ENCODE results near the gene UBA5. TPM values are rescaled to one million over a fixed set of nuclear protein-coding genes. Genes with fewer than 3 reads are reported as not detected.

UBA5 gene
- total RNA-seq, 1 donor from 2014 or later: 36.2 TPM

DNA sequence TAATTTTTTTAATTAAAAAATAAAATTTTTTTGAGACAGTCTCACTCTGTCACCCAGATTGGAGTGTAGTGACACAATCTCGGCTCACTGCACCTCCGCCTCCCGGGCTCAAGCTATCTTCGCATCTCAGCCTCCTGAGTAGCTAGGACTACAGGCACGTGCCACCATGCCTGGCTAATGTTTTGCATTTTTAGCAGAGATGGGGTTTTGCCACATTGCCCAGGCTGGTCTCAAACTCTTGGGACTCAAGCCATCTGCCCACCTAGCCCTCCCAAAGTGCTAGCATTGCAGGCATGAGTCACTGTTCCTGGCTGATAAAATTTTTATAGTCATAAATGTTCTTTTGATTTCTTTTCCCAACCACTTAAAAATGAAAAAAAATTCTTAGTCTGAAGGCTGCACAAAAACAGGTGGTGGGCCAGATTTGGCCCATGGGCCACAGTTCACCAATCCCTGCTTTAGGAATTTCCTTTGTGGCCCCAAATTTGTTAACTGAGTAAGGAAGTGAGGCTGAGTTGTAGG, 9.2 kb downstream of the UBA5 start:
- Histone ChIP-seq H3K4me1 (ENCODE audit: insufficient read depth, low read length) (peaks cover 5% of the 10 kb centered on the region), H3K4me2 (ENCODE audit: low read length) (no peak overlapping the region), H3K79me2 (ENCODE audit: insufficient read depth, low read length) (peaks cover 21% of the 10 kb centered on the region), H4K20me1 (ENCODE audit: insufficient read depth, low read length) (peaks cover 5% of the 10 kb centered on the region), H3K9me3 (ENCODE audit: insufficient read depth, low read depth, low read length) (no peaks in the 10 kb centered on the region), H3K4me3 (ENCODE audit: insufficient read depth, low read depth, low read length) (no peak overlapping the region), H3K36me3 (ENCODE audit: insufficient read depth, low read length) (peaks cover 29% of the 10 kb centered on the region), H3K9ac (ENCODE audit: low read length) (no peak overlapping the region), H3K27ac (ENCODE audit: low read depth, low read length) (no peak overlapping the region), H3K27me3 (ENCODE audit: insufficient read depth, low read length) (no peaks in the 10 kb centered on the region), H2AFZ (ENCODE audit: low read depth, low read length) (no peak overlapping the region)
- Mint-ChIP-seq H3K36me3 (ENCODE audit: low read depth, unreplicated experiment) (no peaks in the 10 kb centered on the region), H3K4me3 (ENCODE audit: unreplicated experiment) (no peak overlapping the region), H3K27ac (ENCODE audit: unreplicated experiment) (no peak overlapping the region), H3K27me3 (ENCODE audit: low read depth, unreplicated experiment) (no peaks in the 10 kb centered on the region), H3K4me1 (ENCODE audit: low read depth, unreplicated experiment) (no peaks in the 10 kb centered on the region), H3K9me3 (ENCODE audit: unreplicated experiment) (no peaks in the 10 kb centered on the region)
- FAIRE-seq: no peak
- TF ChIP-seq, protein P1, sequence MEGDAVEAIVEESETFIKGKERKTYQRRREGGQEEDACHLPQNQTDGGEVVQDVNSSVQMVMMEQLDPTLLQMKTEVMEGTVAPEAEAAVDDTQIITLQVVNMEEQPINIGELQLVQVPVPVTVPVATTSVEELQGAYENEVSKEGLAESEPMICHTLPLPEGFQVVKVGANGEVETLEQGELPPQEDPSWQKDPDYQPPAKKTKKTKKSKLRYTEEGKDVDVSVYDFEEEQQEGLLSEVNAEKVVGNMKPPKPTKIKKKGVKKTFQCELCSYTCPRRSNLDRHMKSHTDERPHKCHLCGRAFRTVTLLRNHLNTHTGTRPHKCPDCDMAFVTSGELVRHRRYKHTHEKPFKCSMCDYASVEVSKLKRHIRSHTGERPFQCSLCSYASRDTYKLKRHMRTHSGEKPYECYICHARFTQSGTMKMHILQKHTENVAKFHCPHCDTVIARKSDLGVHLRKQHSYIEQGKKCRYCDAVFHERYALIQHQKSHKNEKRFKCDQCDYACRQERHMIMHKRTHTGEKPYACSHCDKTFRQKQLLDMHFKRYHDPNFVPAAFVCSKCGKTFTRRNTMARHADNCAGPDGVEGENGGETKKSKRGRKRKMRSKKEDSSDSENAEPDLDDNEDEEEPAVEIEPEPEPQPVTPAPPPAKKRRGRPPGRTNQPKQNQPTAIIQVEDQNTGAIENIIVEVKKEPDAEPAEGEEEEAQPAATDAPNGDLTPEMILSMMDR (IDR thresholded peaks at IDR 0.05; ENCODE audit: insufficient read depth, low read depth, low read length): no peak
- TF ChIP-seq EZH2 (IDR thresholded peaks at IDR 0.05; ENCODE audit: insufficient read depth, low read length): no peak
- DNase-seq (ENCODE audit: low read depth): no peak

DNA sequence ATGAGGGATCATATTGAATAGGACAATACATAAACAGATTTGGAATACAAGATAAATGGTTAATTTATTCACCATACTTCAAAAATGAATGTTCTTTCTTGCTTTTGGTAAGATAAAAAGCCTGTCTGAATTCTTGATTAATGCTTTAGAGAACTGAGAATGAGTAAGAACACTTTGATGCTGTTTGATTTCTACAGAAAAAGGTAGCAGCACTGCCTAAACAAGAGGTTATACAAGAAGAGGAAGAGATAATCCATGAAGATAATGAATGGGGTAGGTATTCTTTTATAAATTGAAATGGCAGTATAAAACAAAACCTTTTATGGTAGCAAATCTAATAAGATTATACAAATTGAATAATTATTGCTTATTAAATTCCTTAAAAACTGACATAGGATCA, 15.3 kb downstream of the UBA5 start:
- Histone ChIP-seq H3K9me3 (ENCODE audit: insufficient read depth, low read depth, low read length) (no peaks in the 10 kb centered on the region), H3K4me2 (ENCODE audit: low read length) (no peak overlapping the region), H3K4me3 (ENCODE audit: insufficient read depth, low read depth, low read length) (no peak overlapping the region), H3K79me2 (ENCODE audit: insufficient read depth, low read length) (no peaks in the 10 kb centered on the region), H2AFZ (ENCODE audit: low read depth, low read length) (no peak overlapping the region), H4K20me1 (ENCODE audit: insufficient read depth, low read length) (no peaks in the 10 kb centered on the region), H3K4me1 (ENCODE audit: insufficient read depth, low read length) (no peaks in the 10 kb centered on the region), H3K36me3 (ENCODE audit: insufficient read depth, low read length) (peaks cover 40% of the 10 kb centered on the region), H3K27ac (ENCODE audit: low read depth, low read length) (no peak overlapping the region), H3K27me3 (ENCODE audit: insufficient read depth, low read length) (no peaks in the 10 kb centered on the region), H3K9ac (ENCODE audit: low read length) (no peak overlapping the region)
- DNase-seq (ENCODE audit: low read depth) (no peak), FAIRE-seq (no peak)
- no peak overlapping the region for H3K27ac Mint-ChIP-seq (ENCODE audit: unreplicated experiment)
- H3K36me3 Mint-ChIP-seq (ENCODE audit: low read depth, unreplicated experiment): peaks cover 1% of the 10 kb centered on the region
- TF ChIP-seq EZH2 (IDR thresholded peaks at IDR 0.05; ENCODE audit: insufficient read depth, low read length): no peak
- TF ChIP-seq, protein P1 (IDR thresholded peaks at IDR 0.05; ENCODE audit: insufficient read depth, low read depth, low read length): no peak
- no peaks in the 10 kb centered on the region for H3K4me1 Mint-ChIP-seq (ENCODE audit: low read depth, unreplicated experiment)
- H3K9me3 Mint-ChIP-seq (ENCODE audit: unreplicated experiment): no peaks in the 10 kb centered on the region
- no peaks in the 10 kb centered on the region for H3K27me3 Mint-ChIP-seq (ENCODE audit: low read depth, unreplicated experiment)
- H3K4me3 Mint-ChIP-seq (ENCODE audit: unreplicated experiment): no peak overlapping the region

DNA sequence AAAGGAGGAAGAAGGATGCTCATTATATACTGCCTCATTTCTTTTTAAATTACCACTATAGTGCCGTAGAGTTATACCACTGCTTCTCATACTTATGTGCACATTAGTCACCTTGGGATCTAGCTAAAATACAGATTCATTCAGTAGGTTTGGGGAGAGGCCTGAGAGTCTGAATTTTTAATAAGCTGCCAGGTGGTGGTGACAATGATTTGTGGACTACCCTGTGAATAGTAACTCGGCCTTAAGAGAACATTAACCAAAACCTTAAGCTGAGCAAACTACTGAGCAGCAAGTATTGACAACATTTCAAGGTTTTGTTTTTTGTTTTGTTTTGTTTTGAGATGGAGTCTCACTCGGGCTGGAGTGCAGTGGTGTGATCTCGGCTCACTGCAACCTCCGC, 19.8 kb downstream of the UBA5 start:
- Histone ChIP-seq H3K9ac (ENCODE audit: low read length) (no peak overlapping the region), H3K27ac (ENCODE audit: low read depth, low read length) (no peak overlapping the region), H3K4me1 (ENCODE audit: insufficient read depth, low read length) (no peaks in the 10 kb centered on the region), H4K20me1 (ENCODE audit: insufficient read depth, low read length) (no peaks in the 10 kb centered on the region), H2AFZ (ENCODE audit: low read depth, low read length) (no peak overlapping the region), H3K9me3 (ENCODE audit: insufficient read depth, low read depth, low read length) (no peaks in the 10 kb centered on the region), H3K4me3 (ENCODE audit: insufficient read depth, low read depth, low read length) (no peak overlapping the region), H3K27me3 (ENCODE audit: insufficient read depth, low read length) (no peaks in the 10 kb centered on the region), H3K4me2 (ENCODE audit: low read length) (no peak overlapping the region), H3K36me3 (ENCODE audit: insufficient read depth, low read length) (peaks cover 32% of the 10 kb centered on the region), H3K79me2 (ENCODE audit: insufficient read depth, low read length) (no peaks in the 10 kb centered on the region)
- FAIRE-seq (no peak), DNase-seq (ENCODE audit: low read depth) (no peak)
- Mint-ChIP-seq H3K4me1 (ENCODE audit: low read depth, unreplicated experiment) (no peaks in the 10 kb centered on the region), H3K27me3 (ENCODE audit: low read depth, unreplicated experiment) (no peaks in the 10 kb centered on the region), H3K36me3 (ENCODE audit: low read depth, unreplicated experiment) (peaks cover 1% of the 10 kb centered on the region), H3K4me3 (ENCODE audit: unreplicated experiment) (no peak overlapping the region), H3K27ac (ENCODE audit: unreplicated experiment) (no peak overlapping the region), H3K9me3 (ENCODE audit: unreplicated experiment) (no peaks in the 10 kb centered on the region)
- no peak for TF ChIP-seq EZH2 (IDR thresholded peaks at IDR 0.05; ENCODE audit: insufficient read depth, low read length)
- TF ChIP-seq, protein P1 (IDR thresholded peaks at IDR 0.05; ENCODE audit: insufficient read depth, low read depth, low read length): no peak

All from astrocyte (in vitro differentiated cells and primary cell).